CD14-positive monocyte (primary cell): ENCODE data around the gene FFAR3. TPM values are rescaled to one million over a fixed set of nuclear protein-coding genes. Genes with fewer than 3 reads are reported as not detected.
A peak's percentile ranks its signal among the peaks of the same experiment; 100 is the strongest.

Source experiments
- DNase-seq, 3 donors: peaks; one replicate each; pipeline ENCODE4 v3.0.0-alpha.2; 2011 to 2022
- H2AFZ ChIP-seq: 2 replicates; pipeline ENCODE4 v1.6.0; 2012; ENCODE audit warnings: mild to moderate bottlenecking, low read depth, low read length, inconsistent platforms; ENCODE audit not compliant: insufficient read depth, poor library complexity, severe bottlenecking
- H3K27ac ChIP-seq, 2 donors: 1 replicate in 1 of 2; 2 replicates in 1 of 2; pipeline ENCODE4 v1.5.1; 2012 to 2013; ENCODE audit warnings: low read length in 2 of 2, control low read depth in 1 of 2, inconsistent platforms in 1 of 2, low read depth in 1 of 2, mild to moderate bottlenecking in 1 of 2
- H3K27me3 ChIP-seq, 2 donors: one replicate each; pipeline versions ENCODE4 v1.6.0 to v1.6.1; 2011 to 2013; ENCODE audit warnings: low read length in 2 of 2; ENCODE audit not compliant: control insufficient read depth in 2 of 2, insufficient read depth in 2 of 2
- H3K36me3 ChIP-seq, 2 donors: replicated peaks in 1 of 2; 1 replicate in 1 of 2; 2 replicates in 1 of 2; pipeline versions ENCODE4 v1.5.1 to v1.6.1; 2012 to 2013; ENCODE audit warnings: low read length in 2 of 2, control low read depth in 1 of 2, inconsistent platforms in 1 of 2, mild to moderate bottlenecking in 1 of 2; ENCODE audit not compliant: insufficient read depth in 2 of 2, control insufficient read depth in 1 of 2
- H3K4me1 ChIP-seq, 2 donors: 1 replicate in 1 of 2; 2 replicates in 1 of 2; pipeline versions ENCODE4 v1.5.1 to v1.6.1; 2012 to 2013; ENCODE audit warnings: low read length in 2 of 2, control low read depth in 1 of 2, inconsistent platforms in 1 of 2, mild to moderate bottlenecking in 1 of 2, moderate library complexity in 1 of 2; ENCODE audit not compliant: insufficient read depth in 2 of 2, control insufficient read depth in 1 of 2
- H3K4me2 ChIP-seq: replicated peaks from 2 replicates; pipeline ENCODE3; 2012; ENCODE audit warnings: low read length, moderate library complexity, mild to moderate bottlenecking; ENCODE audit not compliant: poor library complexity, severe bottlenecking; ENCODE audit errors: extremely low read depth
- H3K4me3 ChIP-seq, 3 experiments: fragments of 200-600 bp in 1 of 3; sonication (generic) in 1 of 3; replicated peaks in 1 of 3; 1 replicate in 2 of 3; 2 replicates in 1 of 3; pipeline ENCODE4 v1.5.1; 2011 to 2013; ENCODE audit warnings: low read length in 3 of 3, mild to moderate bottlenecking in 3 of 3, control low read depth in 2 of 3, low read depth in 2 of 3, inconsistent platforms in 1 of 3, moderate library complexity in 1 of 3
- H3K79me2 ChIP-seq: 2 replicates; pipeline ENCODE4 v1.6.0; 2012; ENCODE audit warnings: mild to moderate bottlenecking, control low read depth, inconsistent platforms, low read length, moderate library complexity; ENCODE audit not compliant: insufficient read depth
- H3K9ac ChIP-seq: 2 replicates; pipeline ENCODE4 v1.6.0; 2017; ENCODE audit warnings: low read length, mild to moderate bottlenecking; ENCODE audit not compliant: insufficient read depth, poor library complexity, severe bottlenecking
- H3K9me3 ChIP-seq, 2 donors: replicated peaks in 1 of 2; 1 replicate in 1 of 2; 2 replicates in 1 of 2; pipeline versions ENCODE4 v1.5.1 to v1.6.1; 2012 to 2013; ENCODE audit warnings: low read length in 2 of 2, control low read depth in 1 of 2; ENCODE audit not compliant: control insufficient read depth in 1 of 2, insufficient read depth in 1 of 2
- H4K20me1 ChIP-seq: 2 replicates; pipeline ENCODE4 v1.6.0; 2012; ENCODE audit warnings: mild to moderate bottlenecking, low read length, control low read depth, moderate library complexity; ENCODE audit not compliant: insufficient read depth
- H3K27ac Mint-ChIP-seq, 7 donors: one replicate each; pipeline ENCODE4 v1.8.0; 2020; ENCODE audit warnings: mild to moderate bottlenecking in 7 of 7, mixed read lengths in 7 of 7, moderate library complexity in 6 of 7, inconsistent platforms in 2 of 7
- H3K27me3 Mint-ChIP-seq, 3 donors: one replicate each; pipeline ENCODE4 v1.8.0; 2021 to 2022; ENCODE audit warnings: low read depth in 3 of 3, mild to moderate bottlenecking in 3 of 3, mixed read lengths in 3 of 3, moderate library complexity in 3 of 3, inconsistent platforms in 1 of 3
- H3K36me3 Mint-ChIP-seq, 2 donors: one replicate each; pipeline ENCODE4 v1.8.0; 2020; ENCODE audit warnings: mixed read lengths in 2 of 2, inconsistent platforms in 1 of 2, mild to moderate bottlenecking in 1 of 2
- H3K4me1 Mint-ChIP-seq: one replicate; pipeline ENCODE4 v1.8.0; 2020; ENCODE audit warnings: mild to moderate bottlenecking, mixed read lengths
- H3K4me3 Mint-ChIP-seq, 2 donors: one replicate each; pipeline ENCODE4 v1.8.0; 2020; ENCODE audit warnings: mild to moderate bottlenecking in 2 of 2, mixed read lengths in 2 of 2, moderate library complexity in 1 of 2
- H3K9me3 Mint-ChIP-seq, 7 donors: one replicate each; pipeline ENCODE4 v1.8.0; 2020 to 2022; ENCODE audit warnings: mixed read lengths in 7 of 7, mild to moderate bottlenecking in 6 of 7, moderate library complexity in 6 of 7, inconsistent platforms in 2 of 7
- CTCF ChIP-seq: fragments of 200-600 bp; IDR thresholded peaks from one replicate; pipeline ENCODE4 v1.8.0; 2022; ENCODE audit warnings: antibody characterized with exemption, mild to moderate bottlenecking
- WGBS: methylation state at CpG from one replicate; pipeline ENCODE4 v1.1.5; 2013; ENCODE audit warnings: missing lambda C conversion rate; ENCODE audit not compliant: insufficient coverage; 5-methylcytosine and 5-hydroxymethylcytosine counted together
- intact Hi-C, 2 donors: fragments of 100-400 bp; cut with micrococcal nuclease; formaldehyde crosslinking; loops; one replicate each; pipeline versions ENCODE4 v1.15.0 to v1.15.1; 2023
- polyA plus RNA-seq, 3 donors: library from polyadenylated mRNA; depleted of rRNA in 1 of 3; unstranded in 2 of 3; stranded (reverse) in 1 of 3; fragments of 300-500 nt in 2 of 3; fragments of >200 nt in 1 of 3; fragmentation: Illumina TruSeq in 2 of 3; gene quantifications; 1 replicate in 2 of 3; 2 replicates in 1 of 3; pipeline ENCODE4 v1.2.3, GENCODE V29; 2012 to 2021

Gene FFAR3
- polyA plus RNA-seq, 3 donors, result 1.2 to 17.9 (median 1.2) TPM

DNA sequence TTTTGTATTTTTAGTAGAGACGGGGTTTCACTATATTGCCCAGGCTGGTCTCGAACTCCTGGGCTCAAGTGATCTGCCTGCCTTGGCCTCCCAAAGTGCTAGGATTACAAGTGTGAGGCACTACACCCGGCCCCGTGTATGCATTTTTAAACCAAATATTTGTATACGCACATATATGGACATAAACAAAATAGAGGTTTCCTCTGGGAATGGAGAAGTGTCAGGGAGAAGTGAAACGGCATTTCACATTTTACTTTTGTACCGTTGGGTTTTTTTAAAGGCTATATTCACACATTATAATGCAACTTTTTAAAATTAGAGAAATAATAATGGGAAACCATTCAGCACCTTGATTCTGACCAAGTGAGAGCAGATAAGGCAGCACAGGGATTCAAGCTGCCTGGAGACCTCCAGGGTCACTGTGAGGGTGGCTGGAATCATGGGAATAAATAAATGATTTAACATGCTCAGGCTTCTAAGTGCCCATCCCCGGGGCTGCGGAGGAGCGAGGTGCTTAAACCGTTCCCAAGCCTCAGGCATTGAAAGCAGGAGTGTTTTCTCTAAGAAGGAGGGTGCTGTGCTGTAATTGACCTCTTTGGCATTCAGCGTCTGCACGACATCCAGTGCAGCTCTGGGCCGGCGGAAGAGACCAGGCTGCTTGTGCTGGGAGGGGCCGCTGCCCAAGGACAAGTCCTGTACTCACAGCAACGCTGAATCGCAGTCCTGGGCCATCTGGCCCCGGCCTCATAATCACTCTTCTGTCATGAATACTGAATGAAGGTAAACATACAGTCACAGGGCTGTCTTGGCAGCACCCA, 37.3 kb downstream of the FFAR3 start:
- H3K27me3 Mint-ChIP-seq, result peaks cover 2 to 4% (median 3%) of the 10 kb centered on the region in 3 donors
- no peak overlapping the region for H3K4me2 ChIP-seq
- H3K9me3 Mint-ChIP-seq, result no peaks in the 10 kb centered on the region
- H3K27ac ChIP-seq, result no peak overlapping the region
- H3K4me1 Mint-ChIP-seq, result peaks cover 20% of the 10 kb centered on the region
- intact Hi-C loops, result no loop called here
- no peak overlapping the region for H2AFZ ChIP-seq
- no peaks in the 10 kb centered on the region for H3K79me2 ChIP-seq
- H3K36me3 ChIP-seq, result no peaks in the 10 kb centered on the region
- peak overlapping the region in 2 of 7 donors; percentile 25 to 36 for H3K27ac Mint-ChIP-seq
- no peaks in the 10 kb centered on the region for H3K9me3 ChIP-seq
- H3K27me3 ChIP-seq, result no peaks in the 10 kb centered on the region
- no peak overlapping the region for H3K4me3 ChIP-seq
- no peak for DNase-seq
- no peak for TF ChIP-seq CTCF
- H3K36me3 Mint-ChIP-seq, result no peaks in the 10 kb centered on the region
- 91% methylated on average over 12 of the region's 19 CpGs for WGBS
- no peak overlapping the region for H3K9ac ChIP-seq
- H3K4me1 ChIP-seq, result peaks cover 14 to 25% of the 10 kb centered on the region in 2 donors
- H3K4me3 Mint-ChIP-seq, result no peak overlapping the region
- no peaks in the 10 kb centered on the region for H4K20me1 ChIP-seq

- Mint-ChIP-seq H3K4me1 (peaks cover 21% of the 10 kb centered on the region), H3K27me3 (peaks cover 2 to 4% (median 3%) of the 10 kb centered on the region in 3 donors), H3K4me3 (no peak overlapping the region), H3K9me3 (no peaks in the 10 kb centered on the region), H3K27ac (no peak overlapping the region), H3K36me3 (no peaks in the 10 kb centered on the region)
- Histone ChIP-seq H3K9me3 (no peaks in the 10 kb centered on the region), H3K36me3 (no peaks in the 10 kb centered on the region), H3K4me2 (no peak overlapping the region), H3K4me1 (peaks cover 14 to 25% of the 10 kb centered on the region in 2 donors), H3K27ac (no peak overlapping the region), H3K9ac (no peak overlapping the region), H2AFZ (no peak overlapping the region), H3K4me3 (no peak overlapping the region), H3K79me2 (no peaks in the 10 kb centered on the region), H4K20me1 (no peaks in the 10 kb centered on the region), H3K27me3 (no peaks in the 10 kb centered on the region)
- DNase-seq, result no peak
- WGBS, result 95% methylated on average over 8 of the region's 14 CpGs
- intact Hi-C loops, result no loop called here
- TF ChIP-seq CTCF, result no peak
Observed at GRCh38 chr19:35396240-35396885, 38.1 kb downstream of the FFAR3 start.
